ENCODE results near the gene CASP1. TPM values are rescaled to one million over a fixed set of nuclear protein-coding genes. Genes with fewer than 3 reads are reported as not detected.
A peak's percentile ranks its signal among the peaks of the same experiment; 100 is the strongest.

The CASP1 gene
- total RNA-seq, 3 donors from 2014 or later: 9.4 to 15.4 (median 14.6) TPM

GRCh38 chr11:105000797-105001196 is 34.1 kb downstream of the CASP1 start:
- Histone ChIP-seq H3K4me1 (no peaks in the 10 kb centered on the region), H3K36me3 (no peaks in the 10 kb centered on the region), H3K27ac (no peak overlapping the region), H3K27me3 (no peaks in the 10 kb centered on the region), H3K9me3 (no peaks in the 10 kb centered on the region), H3K4me3 (no peak overlapping the region)
- DNase-seq (ENCODE audit: low spot score in 2 of 2): no peak
- intact Hi-C loops (cut with DNase I; ENCODE audit: low total_unique reads): no loop called here
- TF ChIP-seq POLR2AphosphoS5 (IDR thresholded peaks at IDR 0.05): no peak
- TF ChIP-seq POLR2A (IDR thresholded peaks at IDR 0.05): no peak
- peak in 1 of 3 donors; percentile 8 for TF ChIP-seq CTCF (IDR thresholded peaks at IDR 0.05)

- Histone ChIP-seq H3K36me3 (no peaks in the 10 kb centered on the region), H3K9me3 (no peaks in the 10 kb centered on the region), H3K4me3 (no peak overlapping the region), H3K4me1 (no peaks in the 10 kb centered on the region), H3K27ac (no peak overlapping the region), H3K27me3 (no peaks in the 10 kb centered on the region)
- no peak for TF ChIP-seq CTCF (IDR thresholded peaks at IDR 0.05)
- intact Hi-C loops (cut with DNase I; ENCODE audit: low total_unique reads): no loop called here
- no peak for DNase-seq (ENCODE audit: low spot score in 2 of 2)
Measured at GRCh38 chr11:105000167-105000566, 34.8 kb downstream of the CASP1 start.

- no peak for DNase-seq (ENCODE audit: low spot score in 2 of 2)
- Histone ChIP-seq H3K4me1 (no peaks in the 10 kb centered on the region), H3K27ac (no peak overlapping the region), H3K27me3 (no peaks in the 10 kb centered on the region), H3K36me3 (no peaks in the 10 kb centered on the region), H3K4me3 (no peak overlapping the region), H3K9me3 (no peaks in the 10 kb centered on the region)
- intact Hi-C loops (cut with DNase I; ENCODE audit: low total_unique reads): no loop called here
- TF ChIP-seq POLR2A (IDR thresholded peaks at IDR 0.05) (no peak), POLR2AphosphoS5 (IDR thresholded peaks at IDR 0.05) (no peak), CTCF (IDR thresholded peaks at IDR 0.05) (no peak)
Measured at GRCh38 chr11:104999721-105000120, 35.2 kb downstream of the CASP1 start.

- Histone ChIP-seq H3K36me3 (no peaks in the 10 kb centered on the region), H3K4me3 (no peak overlapping the region), H3K27ac (no peak overlapping the region), H3K4me1 (no peaks in the 10 kb centered on the region), H3K9me3 (no peaks in the 10 kb centered on the region), H3K27me3 (no peaks in the 10 kb centered on the region)
- intact Hi-C loops (cut with DNase I; ENCODE audit: low total_unique reads): no loop called here
- TF ChIP-seq POLR2AphosphoS5 (IDR thresholded peaks at IDR 0.05) (no peak), CTCF (IDR thresholded peaks at IDR 0.05) (no peak), POLR2A (IDR thresholded peaks at IDR 0.05) (no peak)
- no peak for DNase-seq (ENCODE audit: low spot score in 2 of 2)
Measured at GRCh38 chr11:104997288-104997687, 37.7 kb downstream of the CASP1 start.

GRCh38 chr11:104995001-104995408 is 39.9 kb downstream of the CASP1 start:
- Histone ChIP-seq H3K4me3 (no peak overlapping the region), H3K4me1 (no peaks in the 10 kb centered on the region), H3K27me3 (no peaks in the 10 kb centered on the region), H3K36me3 (no peaks in the 10 kb centered on the region), H3K9me3 (no peaks in the 10 kb centered on the region), H3K27ac (no peak overlapping the region)
- TF ChIP-seq CTCF (IDR thresholded peaks at IDR 0.05): no peak
- TF ChIP-seq POLR2AphosphoS5 (IDR thresholded peaks at IDR 0.05): no peak
- TF ChIP-seq POLR2A (IDR thresholded peaks at IDR 0.05): no peak
- intact Hi-C loops (cut with DNase I; ENCODE audit: low total_unique reads): no loop called here
- DNase-seq (ENCODE audit: low spot score in 2 of 2): no peak

Measured in breast epithelium (tissue), 4 donors.